GM23248 (cell line): ENCODE data around the gene SIPA1L3. TPM values are rescaled to one million over a fixed set of nuclear protein-coding genes. Genes with fewer than 3 reads are reported as not detected.

Source experiments
- DNase-seq: peaks from one replicate; pipeline ENCODE4 v3.0.0-alpha.2; 2015
- H2AFZ ChIP-seq: fragments of 200-600 bp; sonication (generic); 2 replicates; pipeline ENCODE4 v1.6.1; 2016; ENCODE audit warnings: antibody characterized with exemption
- H3F3A ChIP-seq: fragments of 200-600 bp; sonication (generic); 2 replicates; pipeline ENCODE4 v1.6.1; 2016; ENCODE audit warnings: mild to moderate bottlenecking, antibody characterized with exemption, mixed run types; ENCODE audit not compliant: insufficient read depth
- H3K27ac ChIP-seq: fragments of 200-600 bp; sonication (generic); 2 replicates; pipeline ENCODE4 v1.5.1; 2016; ENCODE audit warnings: mild to moderate bottlenecking
- H3K27me3 ChIP-seq: fragments of 200-600 bp; sonication (generic); replicated peaks from 2 replicates; pipeline ENCODE4 v1.6.1; 2016; ENCODE audit warnings: mild to moderate bottlenecking; ENCODE audit not compliant: insufficient read depth
- H3K36me3 ChIP-seq: fragments of 200-600 bp; sonication (generic); 2 replicates; pipeline ENCODE4 v1.6.1; 2016; ENCODE audit warnings: low read depth, mild to moderate bottlenecking
- H3K4me1 ChIP-seq: fragments of 200-600 bp; sonication (generic); 2 replicates; pipeline ENCODE4 v1.6.1; 2016; ENCODE audit warnings: mild to moderate bottlenecking; ENCODE audit not compliant: insufficient read depth
- H3K4me2 ChIP-seq: fragments of 200-600 bp; sonication (generic); one replicate; pipeline ENCODE4 v1.6.1; 2016; ENCODE audit warnings: mild to moderate bottlenecking; ENCODE audit not compliant: unreplicated experiment
- H3K4me3 ChIP-seq: fragments of 200-600 bp; sonication (generic); 2 replicates; pipeline ENCODE4 v1.5.1; 2016; ENCODE audit warnings: mild to moderate bottlenecking
- H3K79me2 ChIP-seq: fragments of 200-600 bp; sonication (generic); 2 replicates; pipeline ENCODE4 v1.6.1; 2016; ENCODE audit warnings: mild to moderate bottlenecking; ENCODE audit not compliant: insufficient read depth
- H3K9ac ChIP-seq: fragments of 200-600 bp; sonication (generic); 2 replicates; pipeline ENCODE4 v1.6.1; 2016; ENCODE audit warnings: mild to moderate bottlenecking
- H3K9me2 ChIP-seq: fragments of 200-600 bp; sonication (generic); 2 replicates; pipeline ENCODE4 v1.6.1; 2016; ENCODE audit warnings: mixed run types, mild to moderate bottlenecking, moderate library complexity; ENCODE audit not compliant: insufficient read depth
- H3K9me3 ChIP-seq: fragments of 200-600 bp; sonication (generic); one replicate; pipeline ENCODE4 v1.6.1; 2017; ENCODE audit warnings: low read depth
- H4K20me1 ChIP-seq: fragments of 200-600 bp; sonication (generic); 2 replicates; pipeline ENCODE4 v1.6.0; 2016; ENCODE audit not compliant: insufficient read depth
- EZH2 ChIP-seq: fragments of 200-600 bp; sonication (generic); IDR thresholded peaks from 2 replicates; pipeline ENCODE4 v1.6.1; 2018; ENCODE audit warnings: antibody characterized with exemption, mild to moderate bottlenecking; ENCODE audit not compliant: insufficient read depth, poor library complexity, severe bottlenecking
- EZH2phosphoT487 ChIP-seq: fragments of 200-600 bp; sonication (generic); IDR thresholded peaks from 2 replicates; pipeline ENCODE4 v1.6.1; 2018; ENCODE audit warnings: antibody characterized with exemption, moderate library complexity, mild to moderate bottlenecking, low read depth; ENCODE audit not compliant: insufficient read depth
- WGBS, 2 experiments: methylation state at CpG; one replicate each; pipeline ENCODE4 v1.1.6; 2015 to 2017; ENCODE audit warnings: low lambda C conversion rate in 2 of 2, low coverage in 1 of 2; ENCODE audit errors: missing lambda C conversion rate in 2 of 2; 5-methylcytosine and 5-hydroxymethylcytosine counted together
- in situ Hi-C: fragments of 300-500 bp; cut with MboI; formaldehyde crosslinking; loops from 2 replicates; pipeline ENCODE4 v1.15.0; 2020
- polyA plus RNA-seq: library from polyadenylated mRNA; unstranded; fragments of >200 nt; fragmentation: Nextera tagmentation; extraction: Ambion mirVana; gene quantifications from 2 replicates; pipeline ENCODE4 v1.2.1, GENCODE V29; 2016
- total RNA-seq: library from RNA; depleted of rRNA; stranded (reverse); fragments of >200 nt; shearing (Covaris generic); gene quantifications from 2 replicates; pipeline ENCODE4 v1.2.3, GENCODE V29; 2014

Gene SIPA1L3
- total and polyA plus RNA-seq, 2 experiments from 2014 or later: 3.7 to 12.1 TPM

GRCh38 chr19:38044267-38045111 is 137.5 kb downstream of the SIPA1L3 start:
- DNase-seq: peak; percentile 80
- H3K9ac ChIP-seq: no peak overlapping the region
- H3K9me3 ChIP-seq: no peaks in the 10 kb centered on the region
- TF ChIP-seq EZH2phosphoT487 (no peak), EZH2 (no peak)
- no peaks in the 10 kb centered on the region for H3K36me3 ChIP-seq
- peaks cover 50% of the 10 kb centered on the region for H3K79me2 ChIP-seq
- no peaks in the 10 kb centered on the region for H3K9me2 ChIP-seq
- no peak overlapping the region for H2AFZ ChIP-seq
- peaks cover 25% of the 10 kb centered on the region for H3F3A ChIP-seq
- H3K27ac ChIP-seq: 0 out of 2 replicates have a peak overlapping the region, but pooled peaks have one; percentile 14
- H3K4me2 ChIP-seq: no peak overlapping the region
- in situ Hi-C loops: no loop called here
- no peaks in the 10 kb centered on the region for H4K20me1 ChIP-seq
- 88 to 89% methylated on average over 16 of the region's 16 CpGs for WGBS, 2 experiments
- no peak overlapping the region for H3K4me3 ChIP-seq
- H3K27me3 ChIP-seq: no peaks in the 10 kb centered on the region
- H3K4me1 ChIP-seq: peaks cover 6% of the 10 kb centered on the region

GRCh38 chr19:38045554-38046253 is 138.7 kb downstream of the SIPA1L3 start:
- Histone ChIP-seq H3K36me3 (no peaks in the 10 kb centered on the region), H4K20me1 (no peaks in the 10 kb centered on the region), H3K4me1 (no peaks in the 10 kb centered on the region; the same call in 1 of the 2 replicates), H3F3A (peaks cover 19% of the 10 kb centered on the region), H3K9me2 (no peaks in the 10 kb centered on the region), H3K9ac (no peak overlapping the region), H2AFZ (no peak overlapping the region), H3K4me3 (no peak overlapping the region), H3K27me3 (no peaks in the 10 kb centered on the region), H3K4me2 (no peak overlapping the region), H3K79me2 (peaks cover 63% of the 10 kb centered on the region), H3K9me3 (no peaks in the 10 kb centered on the region), H3K27ac (no peak overlapping the region)
- no peak for DNase-seq
- 91% methylated on average over 15 of the region's 15 CpGs for WGBS, 2 experiments
- in situ Hi-C loops: no loop called here
- TF ChIP-seq EZH2: no peak
- no peak for TF ChIP-seq EZH2phosphoT487

- Histone ChIP-seq H3K79me2 (peaks cover 66% of the 10 kb centered on the region), H3K9me2 (no peaks in the 10 kb centered on the region), H3K27me3 (no peaks in the 10 kb centered on the region), H3K27ac (no peak overlapping the region), H3K36me3 (no peaks in the 10 kb centered on the region), H2AFZ (no peak overlapping the region), H3K4me2 (no peak overlapping the region), H3K4me3 (no peak overlapping the region), H3K9ac (no peak overlapping the region), H3K9me3 (no peaks in the 10 kb centered on the region), H4K20me1 (no peaks in the 10 kb centered on the region), H3F3A (peaks cover 14% of the 10 kb centered on the region), H3K4me1 (no peaks in the 10 kb centered on the region)
- TF ChIP-seq EZH2: no peak
- no peak for TF ChIP-seq EZH2phosphoT487
- WGBS, 2 experiments: 94% methylated on average over 21 of the region's 21 CpGs
- in situ Hi-C loops: no loop called here
- no peak for DNase-seq
These were observed 139.4 kb downstream of the SIPA1L3 start for GRCh38 chr19:38046254-38047048.

- DNase-seq: no peak
- WGBS, 2 experiments: 100% methylated on average over 7 to 8 of the region's 8 CpGs
- Histone ChIP-seq H3K36me3 (no peaks in the 10 kb centered on the region), H3F3A (peaks cover 8% of the 10 kb centered on the region), H3K9me2 (no peaks in the 10 kb centered on the region), H3K27me3 (no peaks in the 10 kb centered on the region), H2AFZ (no peak overlapping the region), H3K4me3 (no peak overlapping the region), H3K4me1 (no peaks in the 10 kb centered on the region), H4K20me1 (no peaks in the 10 kb centered on the region), H3K9me3 (no peaks in the 10 kb centered on the region), H3K27ac (no peak overlapping the region), H3K79me2 (peaks cover 67% of the 10 kb centered on the region), H3K9ac (no peak overlapping the region), H3K4me2 (no peak overlapping the region)
- no peak for TF ChIP-seq EZH2
- no peak for TF ChIP-seq EZH2phosphoT487
- in situ Hi-C loops: no loop called here
These were observed 140.0 kb downstream of the SIPA1L3 start for GRCh38 chr19:38047049-38047438.
